Activated CD4-positive, alpha-beta T cell treated with anti-CD3 and anti-CD28 coated beads, Interleukin-2, amount 50 U/mL, for 4 hours (primary cell): ENCODE data around the gene UPF3A.
"Not testable (repeated sequence)": the region's sequence is repeated elsewhere in the genome, so short reads cannot be mapped to it uniquely, and the experiment has no call there.

Experiments used
- DNase-seq, 2 experiments: peaks; one replicate each; pipeline ENCODE4 v3.0.0-alpha.2; 2020

UPF3A gene

DNA sequence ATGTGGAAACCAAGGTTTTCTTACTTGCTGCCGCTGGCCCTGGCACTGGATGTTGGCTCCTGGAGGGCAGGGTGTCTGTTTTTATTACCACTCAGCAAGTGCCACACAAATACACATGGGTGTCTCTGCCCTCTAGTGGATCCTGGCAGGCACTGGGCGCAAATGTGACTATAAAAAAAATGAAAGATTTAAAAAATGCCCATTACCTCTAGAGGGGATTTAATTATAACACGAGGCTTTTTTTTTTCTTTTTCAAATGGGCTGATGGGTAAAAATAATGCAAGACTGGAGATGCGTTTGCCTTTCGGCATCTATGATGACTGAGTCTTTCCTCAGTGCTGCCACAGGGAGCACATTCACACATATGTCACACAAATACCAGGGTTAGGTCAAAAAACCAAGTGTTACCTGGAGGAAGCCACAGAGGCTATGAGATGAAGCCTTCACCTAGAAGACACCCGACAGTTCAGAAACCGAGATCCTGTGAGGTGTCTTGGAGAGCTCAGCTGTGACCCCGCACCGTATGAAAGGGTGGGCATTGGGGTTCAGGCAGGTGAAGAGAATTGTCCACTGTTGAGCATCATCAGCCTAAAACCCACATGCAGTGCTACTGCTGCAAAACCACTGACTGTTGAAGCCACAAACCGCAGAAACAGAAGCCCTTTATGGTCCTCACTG is 58.6 kb downstream of the UPF3A start:
- peak; percentile 22 to 29 for DNase-seq

- DNase-seq, result no peak
These were observed 59.8 kb downstream of the UPF3A start for GRCh38 chr13:114341003-114341777.

GRCh38 chr13:114347256-114347655 is 65.9 kb downstream of the UPF3A start:
- not testable (repeated sequence) for DNase-seq

- DNase-seq, result not testable (repeated sequence)
These were observed 71.4 kb downstream of the UPF3A start for GRCh38 chr13:114352763-114353162.

- not testable (repeated sequence) for DNase-seq
These were observed 72.0 kb downstream of the UPF3A start for GRCh38 chr13:114353382-114353781.
